MM.1S (cell line): ENCODE measurements around the gene PASD1.

Experiments used
- EZH2 ChIP-seq: fragments of 300-600 bp; sonication (generic); optimal IDR thresholded peaks from 2 replicates; pipeline ENCODE3; 2017; ENCODE audit warnings: low read depth, mild to moderate bottlenecking, antibody characterized with exemption, low read length, mixed read lengths
- EZH2phosphoT487 ChIP-seq: fragments of 300-600 bp; sonication (generic); IDR thresholded peaks from 2 replicates; pipeline ENCODE4 v1.6.1; 2018; ENCODE audit warnings: antibody characterized with exemption, low read length
- TF ChIP-seq, protein P1 (sequence below): fragments of 300-600 bp; sonication (generic); IDR thresholded peaks from 2 replicates; pipeline ENCODE4 v1.5.1; 2016; ENCODE audit warnings: antibody characterized with exemption, low read length, mixed read lengths

DNA sequence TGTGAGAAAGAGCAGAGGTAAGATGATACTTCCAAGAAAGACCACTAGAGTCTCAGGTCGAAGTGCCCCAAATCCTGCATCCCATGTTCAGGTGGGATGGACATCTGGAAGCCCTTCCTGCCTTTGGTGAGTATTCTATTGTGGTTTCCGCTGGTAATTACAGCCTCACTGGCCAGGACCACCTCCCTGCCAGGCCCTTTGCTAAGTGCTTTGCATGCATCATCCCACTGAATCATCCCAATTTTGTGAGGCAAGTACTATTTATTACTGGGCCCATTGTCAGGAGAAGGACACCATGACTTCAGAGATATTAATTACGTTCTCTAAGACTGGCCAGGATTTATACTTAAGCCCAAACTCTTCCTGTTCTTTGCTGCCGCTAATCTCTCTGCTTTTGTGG is 10.7 kb upstream of the PASD1 start:
- TF ChIP-seq, protein P1, sequence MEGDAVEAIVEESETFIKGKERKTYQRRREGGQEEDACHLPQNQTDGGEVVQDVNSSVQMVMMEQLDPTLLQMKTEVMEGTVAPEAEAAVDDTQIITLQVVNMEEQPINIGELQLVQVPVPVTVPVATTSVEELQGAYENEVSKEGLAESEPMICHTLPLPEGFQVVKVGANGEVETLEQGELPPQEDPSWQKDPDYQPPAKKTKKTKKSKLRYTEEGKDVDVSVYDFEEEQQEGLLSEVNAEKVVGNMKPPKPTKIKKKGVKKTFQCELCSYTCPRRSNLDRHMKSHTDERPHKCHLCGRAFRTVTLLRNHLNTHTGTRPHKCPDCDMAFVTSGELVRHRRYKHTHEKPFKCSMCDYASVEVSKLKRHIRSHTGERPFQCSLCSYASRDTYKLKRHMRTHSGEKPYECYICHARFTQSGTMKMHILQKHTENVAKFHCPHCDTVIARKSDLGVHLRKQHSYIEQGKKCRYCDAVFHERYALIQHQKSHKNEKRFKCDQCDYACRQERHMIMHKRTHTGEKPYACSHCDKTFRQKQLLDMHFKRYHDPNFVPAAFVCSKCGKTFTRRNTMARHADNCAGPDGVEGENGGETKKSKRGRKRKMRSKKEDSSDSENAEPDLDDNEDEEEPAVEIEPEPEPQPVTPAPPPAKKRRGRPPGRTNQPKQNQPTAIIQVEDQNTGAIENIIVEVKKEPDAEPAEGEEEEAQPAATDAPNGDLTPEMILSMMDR: no peak
- TF ChIP-seq EZH2phosphoT487 (no peak), EZH2 (no peak)
